ENCODE data around the gene CELF4. TPM values are rescaled to one million over a fixed set of nuclear protein-coding genes. Genes with fewer than 3 reads are reported as not detected.

The CELF4 gene
- total RNA-seq, 3 donors from 2014 or later, result 1.0 TPM; not detected in 2

- TF ChIP-seq POLR2AphosphoS5 (IDR thresholded peaks at IDR 0.05) (no peak), POLR2A (IDR thresholded peaks at IDR 0.05) (no peak), CTCF (IDR thresholded peaks at IDR 0.05) (no peak)
- H3K27me3 ChIP-seq, result no peaks in the 10 kb centered on the region
- intact Hi-C loops (cut with DNase I; ENCODE audit: low total_unique reads), result no loop called here
- no peaks in the 10 kb centered on the region for H3K36me3 ChIP-seq
- DNase-seq (ENCODE audit: low spot score in 2 of 2), result no peak
- H3K4me1 ChIP-seq, result no peaks in the 10 kb centered on the region
- peaks cover 11 to 22% of the 10 kb centered on the region in 2 donors for H3K9me3 ChIP-seq
- H3K27ac ChIP-seq, result no peak overlapping the region
- H3K4me3 ChIP-seq, result no peak overlapping the region
These were observed 176.6 kb downstream of the CELF4 start for GRCh38 chr18:37389041-37389440.

GRCh38 chr18:37388413-37388812 is 177.2 kb downstream of the CELF4 start:
- Histone ChIP-seq H3K9me3 (peaks cover 11 to 22% of the 10 kb centered on the region in 2 donors), H3K27me3 (no peaks in the 10 kb centered on the region), H3K27ac (no peak overlapping the region), H3K36me3 (no peaks in the 10 kb centered on the region), H3K4me3 (no peak overlapping the region), H3K4me1 (no peaks in the 10 kb centered on the region)
- intact Hi-C loops (cut with DNase I; ENCODE audit: low total_unique reads), result no loop called here
- no peak for DNase-seq (ENCODE audit: low spot score in 2 of 2)
- no peak for TF ChIP-seq POLR2AphosphoS5 (IDR thresholded peaks at IDR 0.05)
- no peak for TF ChIP-seq POLR2A (IDR thresholded peaks at IDR 0.05)

GRCh38 chr18:37385846-37386778 is 179.5 kb downstream of the CELF4 start:
- Histone ChIP-seq H3K27me3 (no peaks in the 10 kb centered on the region), H3K36me3 (no peaks in the 10 kb centered on the region), H3K27ac (no peak overlapping the region), H3K4me1 (no peaks in the 10 kb centered on the region), H3K9me3 (peaks cover 11 to 22% of the 10 kb centered on the region in 2 donors), H3K4me3 (no peak overlapping the region)
- intact Hi-C loops (cut with DNase I; ENCODE audit: low total_unique reads), result no loop called here
- DNase-seq (ENCODE audit: low spot score in 2 of 2), result no peak
- TF ChIP-seq CTCF (IDR thresholded peaks at IDR 0.05) (peak in 2 of 3 donors; percentile 33 to 54), POLR2AphosphoS5 (IDR thresholded peaks at IDR 0.05) (no peak)

GRCh38 chr18:37383846-37384595 is 181.6 kb downstream of the CELF4 start:
- no peak overlapping the region for H3K27ac ChIP-seq
- no peaks in the 10 kb centered on the region for H3K4me1 ChIP-seq
- H3K4me3 ChIP-seq, result no peak overlapping the region
- TF ChIP-seq POLR2AphosphoS5 (IDR thresholded peaks at IDR 0.05) (no peak), POLR2A (IDR thresholded peaks at IDR 0.05) (no peak), CTCF (IDR thresholded peaks at IDR 0.05) (no peak)
- H3K9me3 ChIP-seq, result peaks cover 0 to 8% of the 10 kb centered on the region in 2 donors
- intact Hi-C loops (cut with DNase I; ENCODE audit: low total_unique reads), result no loop called here
- no peaks in the 10 kb centered on the region for H3K36me3 ChIP-seq
- DNase-seq (ENCODE audit: low spot score in 2 of 2), result no peak
- H3K27me3 ChIP-seq, result no peaks in the 10 kb centered on the region

GRCh38 chr18:37383036-37383785 is 182.4 kb downstream of the CELF4 start:
- Histone ChIP-seq H3K4me1 (no peaks in the 10 kb centered on the region), H3K9me3 (peaks cover 0 to under 1% of the 10 kb centered on the region in 2 donors), H3K27me3 (no peaks in the 10 kb centered on the region), H3K4me3 (no peak overlapping the region), H3K36me3 (no peaks in the 10 kb centered on the region), H3K27ac (no peak overlapping the region)
- no peak for TF ChIP-seq POLR2A (IDR thresholded peaks at IDR 0.05)
- no peak for TF ChIP-seq CTCF (IDR thresholded peaks at IDR 0.05)
- no peak for TF ChIP-seq POLR2AphosphoS5 (IDR thresholded peaks at IDR 0.05)
- intact Hi-C loops (cut with DNase I; ENCODE audit: low total_unique reads), result no loop called here
- no peak for DNase-seq (ENCODE audit: low spot score in 2 of 2)

Data from breast epithelium (tissue), 4 donors.